Nucleus accumbens (tissue), 56 donors: Measurements from ENCODE around the gene PAK1IP1.
"Not testable (repeated sequence)": the region's sequence is repeated elsewhere in the genome, so short reads cannot be mapped to it uniquely, and the experiment has no call there.

Source experiments
- DNase-seq, 56 donors: peaks; one replicate each; lab custom pipeline; 2025; lab: John Stamatoyannopoulos, UW

PAK1IP1 gene

GRCh38 chr6:10694302-10695085 is at the start of gene PAK1IP1, which contains the start of gene C6orf52:
TSS of gene PAK1IP1 (plus strand) at chr6:10694972. CDS start at chr6:10694986, 14 bp downstream.
TSS of gene C6orf52 (minus strand) at chr6:10694616. CDS start at chr6:10687550, 7,066 bp downstream.
- DNase-seq: peak; percentile 19 to 95 (median 88)

- DNase-seq: no peak
These were observed 39.2 kb upstream of the PAK1IP1 start for GRCh38 chr6:10655508-10656055.

GRCh38 chr6:10658910-10659698 is 35.7 kb upstream of the PAK1IP1 start:
- no peak for DNase-seq

GRCh38 chr6:10659699-10660348 is 34.9 kb upstream of the PAK1IP1 start:
- no peak for DNase-seq

- not testable (repeated sequence) for DNase-seq
These were observed 34.2 kb upstream of the PAK1IP1 start for GRCh38 chr6:10660431-10661191.

- DNase-seq: no peak
These were observed 32.6 kb upstream of the PAK1IP1 start for GRCh38 chr6:10662207-10662606.

- DNase-seq: no peak
These were observed 32.0 kb upstream of the PAK1IP1 start for GRCh38 chr6:10662742-10663141.

- DNase-seq: not testable (repeated sequence)
These were observed 29.2 kb upstream of the PAK1IP1 start for GRCh38 chr6:10665595-10665994.

GRCh38 chr6:10668126-10668917 is 26.4 kb upstream of the PAK1IP1 start:
- no peak for DNase-seq

- DNase-seq: no peak
These were observed 18.4 kb upstream of the PAK1IP1 start for GRCh38 chr6:10676403-10676802.

- no peak for DNase-seq
These were observed 16.3 kb upstream of the PAK1IP1 start for GRCh38 chr6:10678456-10678855.

GRCh38 chr6:10681795-10682194 is 13.0 kb upstream of the PAK1IP1 start:
- no peak for DNase-seq

GRCh38 chr6:10682355-10682988 is 12.3 kb upstream of the PAK1IP1 start:
- DNase-seq: no peak

GRCh38 chr6:10684618-10685017 is 10.2 kb upstream of the PAK1IP1 start:
- no peak for DNase-seq

- DNase-seq: no peak
These were observed 9.5 kb upstream of the PAK1IP1 start for GRCh38 chr6:10685092-10685915.

GRCh38 chr6:10686901-10687300 is 7.9 kb upstream of the PAK1IP1 start:
- DNase-seq: no peak

GRCh38 chr6:10687582-10687981 is 7.2 kb upstream of the PAK1IP1 start:
- DNase-seq: no peak
